ENCODE data around the gene ATP6V1B1. TPM values are rescaled to one million over a fixed set of nuclear protein-coding genes. Genes with fewer than 3 reads are reported as not detected.
A peak's percentile ranks its signal among the peaks of the same experiment; 100 is the strongest.

ATP6V1B1 gene
- total RNA-seq, 1 donor from 2014 or later, result 3.7 TPM

- Mint-ChIP-seq H3K9me3 (ENCODE audit: low read depth) (no peaks in the 10 kb centered on the region), H3K27ac (ENCODE audit: unreplicated experiment) (no peak overlapping the region), H3K4me1 (ENCODE audit: low read depth) (peaks cover 6% of the 10 kb centered on the region), H3K27me3 (ENCODE audit: low read depth) (peaks cover 3% of the 10 kb centered on the region), H3K4me3 (ENCODE audit: unreplicated experiment) (no peak overlapping the region), H3K36me3 (ENCODE audit: low read depth) (peaks cover 8% of the 10 kb centered on the region)
- DNase-seq (ENCODE audit: low spot score), result no peak
- TF ChIP-seq CTCF (IDR thresholded peaks at IDR 0.05), result no peak
Observed at GRCh38 chr2:70962211-70962884, 26.6 kb downstream of the ATP6V1B1 start.

- H3K27ac Mint-ChIP-seq (ENCODE audit: unreplicated experiment), result no peak overlapping the region
Observed at GRCh38 chr2:70962885-70963878, 27.5 kb downstream of the ATP6V1B1 start.

GRCh38 chr2:70964133-70964532 lies 28.4 kb downstream of the ATP6V1B1 start:
- H3K27me3 Mint-ChIP-seq (ENCODE audit: low read depth), result peaks cover 3% of the 10 kb centered on the region
- no peaks in the 10 kb centered on the region for H3K9me3 Mint-ChIP-seq (ENCODE audit: low read depth)
- H3K36me3 Mint-ChIP-seq (ENCODE audit: low read depth), result peaks cover 7% of the 10 kb centered on the region
- no peak overlapping the region for H3K4me3 Mint-ChIP-seq (ENCODE audit: unreplicated experiment)
- TF ChIP-seq CTCF (IDR thresholded peaks at IDR 0.05), result no peak
- DNase-seq (ENCODE audit: low spot score), result no peak
- H3K4me1 Mint-ChIP-seq (ENCODE audit: low read depth), result peaks cover 6% of the 10 kb centered on the region
- no peak overlapping the region for H3K27ac Mint-ChIP-seq (ENCODE audit: unreplicated experiment)

More at GRCh38 chr2:70962885-70963878, 27.5 kb downstream of the ATP6V1B1 start:
- peaks cover 8% of the 10 kb centered on the region for H3K36me3 Mint-ChIP-seq (ENCODE audit: low read depth)
- TF ChIP-seq CTCF (IDR thresholded peaks at IDR 0.05), result no peak
- H3K4me1 Mint-ChIP-seq (ENCODE audit: low read depth), result peaks cover 6% of the 10 kb centered on the region
- no peak for DNase-seq (ENCODE audit: low spot score)
- no peaks in the 10 kb centered on the region for H3K9me3 Mint-ChIP-seq (ENCODE audit: low read depth)
- peaks cover 3% of the 10 kb centered on the region for H3K27me3 Mint-ChIP-seq (ENCODE audit: low read depth)
- H3K4me3 Mint-ChIP-seq (ENCODE audit: unreplicated experiment), result no peak overlapping the region

GRCh38 chr2:70964596-70965386 lies 29.1 kb downstream of the ATP6V1B1 start:
- H3K4me1 Mint-ChIP-seq (ENCODE audit: low read depth), result peaks cover 6% of the 10 kb centered on the region
- H3K36me3 Mint-ChIP-seq (ENCODE audit: low read depth), result peaks cover 7% of the 10 kb centered on the region
- no peaks in the 10 kb centered on the region for H3K9me3 Mint-ChIP-seq (ENCODE audit: low read depth)
- H3K27ac Mint-ChIP-seq (ENCODE audit: unreplicated experiment), result no peak overlapping the region
- TF ChIP-seq CTCF (IDR thresholded peaks at IDR 0.05), result peak; percentile 88
- H3K4me3 Mint-ChIP-seq (ENCODE audit: unreplicated experiment), result peak overlapping the region; percentile 71
- no peak for DNase-seq (ENCODE audit: low spot score)
- peaks cover 3% of the 10 kb centered on the region for H3K27me3 Mint-ChIP-seq (ENCODE audit: low read depth)

All from chondrocyte (in vitro differentiated cells).